Upper lobe of right lung (tissue), 1 donor: ENCODE data around the gene C1QTNF8. TPM values are rescaled to one million over a fixed set of nuclear protein-coding genes. Genes with fewer than 3 reads are reported as not detected.

Experiments
- ATAC-seq: fragments of 200-7000 bp; cut with Tn5 transposase; one replicate; pipeline ENCODE4 v1.9.1; 2020; ENCODE audit warnings: mild to moderate bottlenecking, moderate library complexity
- DNase-seq: peaks from one replicate; pipeline ENCODE4 v3.0.0-alpha.2; 2020
- H3K27ac ChIP-seq: fragments of 200-600 bp; one replicate; pipeline ENCODE4 v1.8.0; 2022
- H3K27me3 ChIP-seq: fragments of 200-600 bp; one replicate; pipeline ENCODE4 v1.8.0; 2022; ENCODE audit warnings: mild to moderate bottlenecking
- H3K36me3 ChIP-seq: fragments of 200-600 bp; one replicate; pipeline ENCODE4 v1.8.0; 2022
- H3K4me1 ChIP-seq: fragments of 200-600 bp; one replicate; pipeline ENCODE4 v1.8.0; 2022
- H3K4me3 ChIP-seq: fragments of 200-600 bp; one replicate; pipeline ENCODE4 v1.8.0; 2022; ENCODE audit warnings: mild to moderate bottlenecking
- H3K9me3 ChIP-seq: fragments of 200-600 bp; one replicate; pipeline ENCODE4 v1.8.0; 2022
- intact Hi-C: fragments of 100-400 bp; cut with DNase I; formaldehyde crosslinking; loops from one replicate; pipeline ENCODE4 v1.11.0; 2022
- total RNA-seq: library from RNA; stranded (reverse); fragmentation: NEBNext Ultra II Directional; extraction: Animal tissue kit (Norgen Biotek cat#: 25700); gene quantifications from one replicate; pipeline ENCODE4 v1.2.1, GENCODE V29; 2021
- TF ChIP-seq, protein P1 (sequence below): fragments of 200-600 bp; IDR thresholded peaks from one replicate; pipeline ENCODE4 v1.8.0; 2022; ENCODE audit warnings: antibody characterized with exemption
- donor health status: DM: no; HTN: yes; CAD: no; lungs with severe emphysema.

Gene C1QTNF8
- total RNA-seq, 1 donor from 2014 or later, result not detected

DNA sequence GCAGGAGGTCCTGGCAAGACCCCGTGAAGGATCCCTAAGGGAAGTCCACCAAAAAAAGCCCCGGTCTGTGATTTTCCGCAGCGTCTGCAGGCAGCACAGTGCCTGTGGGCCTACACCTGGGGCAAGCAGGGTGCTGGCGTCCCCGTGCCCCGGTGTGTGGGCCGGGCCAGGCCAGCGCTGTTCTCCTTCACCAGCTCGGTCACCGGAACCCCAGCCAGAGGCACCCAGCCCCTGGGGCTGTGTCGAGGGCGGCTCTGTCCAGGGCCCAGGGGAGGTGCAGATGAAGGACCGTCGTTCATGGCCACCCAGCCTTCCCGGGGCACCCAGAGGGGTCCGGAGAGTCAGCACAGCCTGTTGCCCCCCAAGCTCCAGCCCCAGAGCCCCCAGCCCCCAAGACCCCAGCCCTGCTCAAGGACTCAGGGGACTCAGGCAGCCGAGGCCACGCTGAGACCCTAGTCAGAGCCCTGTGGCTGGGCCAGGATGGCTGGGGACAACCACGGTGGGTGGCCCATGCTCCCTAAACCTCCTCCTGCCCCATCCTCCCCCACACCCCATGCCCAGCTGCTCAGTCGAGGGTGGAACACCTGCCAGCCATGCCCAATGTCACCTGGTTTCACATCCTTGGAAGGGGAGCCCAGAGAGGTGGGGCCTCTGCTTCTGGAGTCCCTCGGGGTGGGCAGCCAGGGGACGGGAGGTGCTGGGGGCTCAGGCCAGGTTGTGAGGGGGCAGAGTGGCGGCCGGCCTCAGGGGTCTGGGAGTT, 5.7 kb upstream of the C1QTNF8 start:
- TF ChIP-seq, protein P1, sequence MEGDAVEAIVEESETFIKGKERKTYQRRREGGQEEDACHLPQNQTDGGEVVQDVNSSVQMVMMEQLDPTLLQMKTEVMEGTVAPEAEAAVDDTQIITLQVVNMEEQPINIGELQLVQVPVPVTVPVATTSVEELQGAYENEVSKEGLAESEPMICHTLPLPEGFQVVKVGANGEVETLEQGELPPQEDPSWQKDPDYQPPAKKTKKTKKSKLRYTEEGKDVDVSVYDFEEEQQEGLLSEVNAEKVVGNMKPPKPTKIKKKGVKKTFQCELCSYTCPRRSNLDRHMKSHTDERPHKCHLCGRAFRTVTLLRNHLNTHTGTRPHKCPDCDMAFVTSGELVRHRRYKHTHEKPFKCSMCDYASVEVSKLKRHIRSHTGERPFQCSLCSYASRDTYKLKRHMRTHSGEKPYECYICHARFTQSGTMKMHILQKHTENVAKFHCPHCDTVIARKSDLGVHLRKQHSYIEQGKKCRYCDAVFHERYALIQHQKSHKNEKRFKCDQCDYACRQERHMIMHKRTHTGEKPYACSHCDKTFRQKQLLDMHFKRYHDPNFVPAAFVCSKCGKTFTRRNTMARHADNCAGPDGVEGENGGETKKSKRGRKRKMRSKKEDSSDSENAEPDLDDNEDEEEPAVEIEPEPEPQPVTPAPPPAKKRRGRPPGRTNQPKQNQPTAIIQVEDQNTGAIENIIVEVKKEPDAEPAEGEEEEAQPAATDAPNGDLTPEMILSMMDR, result no peak

DNA sequence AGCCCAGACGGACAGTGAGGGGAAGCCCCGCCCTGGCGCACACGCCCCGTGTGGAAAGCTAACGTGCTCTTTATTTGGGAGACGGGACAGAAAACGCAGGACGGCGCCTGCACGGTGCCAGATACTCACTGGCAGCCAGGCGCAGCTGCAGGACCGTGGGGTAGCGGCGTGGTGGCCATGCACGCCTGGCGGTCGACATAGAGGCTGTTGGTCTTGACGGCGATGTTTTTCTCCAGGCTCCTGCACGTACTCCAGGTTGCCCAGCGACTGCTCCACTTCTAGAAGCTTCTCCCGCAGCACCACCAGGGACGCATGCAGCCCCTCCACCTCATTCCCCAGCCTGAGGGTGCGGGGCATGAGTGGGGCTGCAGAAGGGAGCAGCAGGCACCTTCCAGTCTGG, 5.1 kb upstream of the C1QTNF8 start:
- ATAC-seq (no peak), DNase-seq (no peak)
- intact Hi-C loops, result no loop called here
- Histone ChIP-seq H3K9me3 (no peaks in the 10 kb centered on the region), H3K27me3 (peaks cover 42% of the 10 kb centered on the region), H3K4me1 (peaks cover 4% of the 10 kb centered on the region), H3K4me3 (no peak overlapping the region), H3K27ac (no peak overlapping the region), H3K36me3 (no peaks in the 10 kb centered on the region)
- TF ChIP-seq, protein P1, result no peak

More for the DNA sequence above, 5.7 kb upstream of the C1QTNF8 start:
- peaks cover 4% of the 10 kb centered on the region for H3K4me1 ChIP-seq
- no peak overlapping the region for H3K4me3 ChIP-seq
- H3K36me3 ChIP-seq, result no peaks in the 10 kb centered on the region
- DNase-seq (no peak), ATAC-seq (no peak)
- no peaks in the 10 kb centered on the region for H3K9me3 ChIP-seq
- no peak overlapping the region for H3K27ac ChIP-seq
- intact Hi-C loops, result no loop called here
- H3K27me3 ChIP-seq, result peaks cover 44% of the 10 kb centered on the region

DNA sequence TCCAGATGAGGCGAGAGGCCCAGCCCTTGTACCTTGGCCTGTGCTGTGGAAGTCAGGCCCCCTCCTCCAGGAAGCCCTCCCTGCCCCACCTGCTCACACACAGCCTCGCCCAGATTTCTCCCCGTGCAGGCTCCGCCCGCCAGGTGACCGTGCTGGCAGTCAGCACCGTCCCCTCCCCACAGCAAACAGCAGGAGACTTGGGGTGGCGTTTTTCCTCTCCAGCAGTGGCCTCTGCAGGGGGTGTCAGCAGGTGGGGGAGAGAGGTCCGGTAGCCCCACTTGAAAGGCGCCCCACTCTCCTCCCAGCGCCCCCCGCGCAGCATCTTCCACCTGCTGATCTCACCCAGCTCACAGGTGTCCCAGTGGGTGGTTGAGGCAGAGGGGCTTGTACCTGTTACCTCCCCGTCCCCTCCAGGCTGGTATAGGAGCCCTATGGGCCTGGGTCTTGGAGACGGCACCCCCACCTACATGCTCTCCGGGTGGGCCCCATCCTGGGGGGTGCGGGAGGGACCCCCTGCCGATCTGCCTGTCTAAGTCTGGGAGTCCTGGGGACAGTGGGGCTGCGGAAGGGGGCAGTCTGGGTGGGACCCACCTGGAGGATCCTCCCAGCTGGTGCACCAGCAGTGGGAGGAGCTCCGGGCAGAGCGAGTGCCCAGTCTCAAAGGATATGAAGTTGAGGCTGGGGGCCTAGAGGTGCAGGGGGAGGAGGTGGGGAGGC, 4.2 kb upstream of the C1QTNF8 start:
- no peaks in the 10 kb centered on the region for H3K36me3 ChIP-seq
- H3K9me3 ChIP-seq, result no peaks in the 10 kb centered on the region
- ATAC-seq (no peak), DNase-seq (no peak)
- peaks cover 34% of the 10 kb centered on the region for H3K27me3 ChIP-seq
- peaks cover 4% of the 10 kb centered on the region for H3K4me1 ChIP-seq
- no peak overlapping the region for H3K27ac ChIP-seq
- no peak overlapping the region for H3K4me3 ChIP-seq
- TF ChIP-seq, protein P1, result no peak
- intact Hi-C loops, result no loop called here

DNA sequence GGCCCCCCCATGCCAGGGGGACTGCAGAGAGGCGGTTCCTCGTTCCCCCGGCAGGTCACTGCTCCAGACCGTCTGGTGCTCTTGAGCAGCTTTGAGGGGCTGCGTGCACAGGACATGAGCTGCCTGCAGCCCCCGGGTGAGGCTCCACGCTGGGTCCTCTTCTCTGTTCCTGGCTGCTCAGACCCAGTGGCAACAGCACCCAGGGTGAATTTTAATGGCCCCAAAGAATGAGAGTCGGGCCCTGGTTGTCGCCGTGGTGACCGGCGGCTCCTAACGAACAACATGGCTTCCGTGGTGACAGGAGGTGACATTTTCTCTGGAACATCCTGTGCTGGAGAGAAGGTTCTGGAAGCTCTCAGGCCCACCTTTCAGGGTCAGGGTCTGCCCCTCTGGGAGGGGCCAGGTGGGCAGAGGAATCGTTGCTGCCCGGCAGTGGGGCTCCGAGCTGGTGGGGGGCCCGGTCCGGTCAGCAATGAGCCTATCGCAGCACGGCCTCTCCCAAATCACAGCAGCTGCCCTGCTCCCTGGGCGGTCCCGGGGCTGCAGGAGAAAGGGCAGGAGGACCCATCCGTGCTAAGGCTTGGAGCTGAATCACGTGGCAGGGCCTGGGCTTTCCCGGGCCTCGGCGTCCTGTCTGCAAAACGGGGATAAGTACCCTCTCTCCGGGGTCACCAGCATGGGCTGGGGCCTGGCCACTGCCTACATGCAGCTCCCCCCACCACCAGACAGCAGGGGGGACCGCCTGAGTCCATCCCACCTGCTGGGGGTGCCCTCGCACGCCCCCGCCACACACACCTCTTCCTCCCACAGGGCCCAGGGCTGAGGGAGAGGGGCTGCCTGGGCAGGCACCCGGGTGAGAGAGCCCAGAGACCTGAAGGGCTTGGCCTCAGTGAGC, 3.4 kb upstream of the C1QTNF8 start:
- no peak overlapping the region for H3K4me3 ChIP-seq
- H3K9me3 ChIP-seq, result no peaks in the 10 kb centered on the region
- intact Hi-C loops, result no loop called here
- ATAC-seq (no peak), DNase-seq (no peak)
- no peaks in the 10 kb centered on the region for H3K36me3 ChIP-seq
- TF ChIP-seq, protein P1, result no peak
- no peak overlapping the region for H3K27ac ChIP-seq
- peaks cover 33% of the 10 kb centered on the region for H3K27me3 ChIP-seq
- peaks cover 4% of the 10 kb centered on the region for H3K4me1 ChIP-seq

DNA sequence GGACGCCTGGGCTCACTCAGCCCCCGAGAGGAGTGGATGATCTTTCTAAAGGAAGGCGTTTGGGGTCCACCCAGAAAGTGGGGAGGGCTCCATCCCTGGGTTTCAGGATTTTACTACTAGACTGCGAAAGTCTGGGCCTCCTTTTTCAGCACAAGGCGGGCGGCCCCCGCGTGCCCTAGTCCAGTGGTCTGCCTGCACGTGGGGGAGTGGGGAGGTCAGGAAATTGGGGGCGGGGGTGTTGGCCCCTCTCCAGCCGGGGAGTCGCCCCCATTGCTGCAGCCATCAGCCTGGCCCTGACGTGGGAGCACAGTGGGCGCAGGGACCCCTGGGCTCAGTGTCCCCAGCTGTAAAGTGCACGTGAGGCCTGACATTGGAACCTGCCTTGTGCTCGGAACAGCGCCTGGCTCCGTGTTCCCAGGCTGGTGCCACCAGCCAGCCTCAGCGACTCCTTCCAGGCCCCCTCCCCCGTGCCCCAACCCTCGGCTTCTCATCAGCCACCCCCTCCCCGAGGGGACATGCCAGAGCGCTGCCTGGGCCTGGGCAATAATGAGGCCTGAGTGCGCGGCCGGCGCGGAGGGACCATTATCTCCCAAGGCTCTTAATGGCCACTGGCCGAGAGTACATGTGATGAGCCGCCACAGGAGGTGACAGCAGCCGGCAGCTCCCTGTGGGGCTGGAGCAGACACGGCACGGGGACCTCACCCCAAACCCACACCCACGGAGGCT, 2.4 kb upstream of the C1QTNF8 start:
- H3K27me3 ChIP-seq, result peaks cover 25% of the 10 kb centered on the region

More for the DNA sequence above, 2.4 kb upstream of the C1QTNF8 start:
- Histone ChIP-seq H3K36me3 (no peaks in the 10 kb centered on the region), H3K9me3 (no peaks in the 10 kb centered on the region), H3K27ac (no peak overlapping the region), H3K4me1 (peaks cover 4% of the 10 kb centered on the region), H3K4me3 (no peak overlapping the region)
- ATAC-seq (no peak), DNase-seq (no peak)
- intact Hi-C loops, result no loop called here
- TF ChIP-seq, protein P1, result no peak
